OCI-M2 (cell line): ENCODE results near the gene SEC16A.
"Not testable (repeated sequence)": the region's sequence is repeated elsewhere in the genome, so short reads cannot be mapped to it uniquely, and the experiment has no call there.

Experiments used
- DNase-seq: peaks from one replicate; lab custom pipeline; 2025; ENCODE audit not compliant: unreplicated experiment; lab: John Stamatoyannopoulos, UW

The SEC16A gene

GRCh38 chr9:136425367-136425766 is 57.5 kb downstream of the SEC16A start:
- DNase-seq: not testable (repeated sequence)

GRCh38 chr9:136424750-136425362 is 58.0 kb downstream of the SEC16A start:
- DNase-seq: no peak

GRCh38 chr9:136423432-136424146 is 59.3 kb downstream of the SEC16A start:
- DNase-seq: no peak

- no peak for DNase-seq
These were observed 60.0 kb downstream of the SEC16A start for GRCh38 chr9:136422876-136423275.

GRCh38 chr9:136421791-136422190 is 61.0 kb downstream of the SEC16A start:
- no peak for DNase-seq

- no peak for DNase-seq
These were observed 63.8 kb downstream of the SEC16A start for GRCh38 chr9:136419092-136419420.

GRCh38 chr9:136418182-136419091 is 64.4 kb downstream of the SEC16A start:
- DNase-seq: no peak

GRCh38 chr9:136416914-136417313 is 65.9 kb downstream of the SEC16A start:
- no peak for DNase-seq

- no peak for DNase-seq
These were observed 66.4 kb downstream of the SEC16A start for GRCh38 chr9:136416427-136416826.

GRCh38 chr9:136412962-136413361 is 69.9 kb downstream of the SEC16A start:
- DNase-seq: no peak

GRCh38 chr9:136411378-136411777 is 71.5 kb downstream of the SEC16A start:
- DNase-seq: no peak

GRCh38 chr9:136410500-136411287 is 72.1 kb downstream of the SEC16A start, which contains the start of the genes ENTR1 and PMPCA:
Gene ENTR1, minus strand, starts transcription at chr9:136410614. Its CDS starts 217 bp downstream, at chr9:136410397.
Gene PMPCA, plus strand, starts transcription at chr9:136410658. Its CDS starts 11 bp downstream, at chr9:136410669.
- peak; percentile 5 for DNase-seq

GRCh38 chr9:136409557-136410455 is 73.0 kb downstream of the SEC16A start:
- DNase-seq: no peak

- no peak for DNase-seq
These were observed 74.9 kb downstream of the SEC16A start for GRCh38 chr9:136407911-136408310.

- DNase-seq: not testable (repeated sequence)
These were observed 75.8 kb downstream of the SEC16A start for GRCh38 chr9:136407061-136407460.

- DNase-seq: not testable (repeated sequence)
These were observed 76.9 kb downstream of the SEC16A start for GRCh38 chr9:136405904-136406303.

GRCh38 chr9:136405481-136405880 is 77.4 kb downstream of the SEC16A start:
- no peak for DNase-seq

GRCh38 chr9:136404801-136405136 is 78.1 kb downstream of the SEC16A start:
- no peak for DNase-seq

GRCh38 chr9:136403915-136404800 is 78.7 kb downstream of the SEC16A start:
- DNase-seq: no peak
